GM18511 (cell line): ENCODE data around the gene SRBD1.

Experiments used
- ATAC-seq: cut with Tn5 transposase; IDR thresholded peaks from one replicate; pipeline ENCODE4 v1.9.1; 2021; ENCODE audit warnings: mild to moderate bottlenecking, moderate library complexity; ENCODE audit not compliant: unreplicated experiment

Gene SRBD1

GRCh38 chr2:45596761-45597160, 14.3 kb downstream of the SRBD1 start:
- no peak for ATAC-seq

GRCh38 chr2:45595721-45596435, 15.2 kb downstream of the SRBD1 start:
- no peak for ATAC-seq

- ATAC-seq = no peak
These were observed 20.0 kb downstream of the SRBD1 start for GRCh38 chr2:45591073-45591472.

GRCh38 chr2:45588158-45588829, 22.8 kb downstream of the SRBD1 start:
- ATAC-seq = no peak

DNA sequence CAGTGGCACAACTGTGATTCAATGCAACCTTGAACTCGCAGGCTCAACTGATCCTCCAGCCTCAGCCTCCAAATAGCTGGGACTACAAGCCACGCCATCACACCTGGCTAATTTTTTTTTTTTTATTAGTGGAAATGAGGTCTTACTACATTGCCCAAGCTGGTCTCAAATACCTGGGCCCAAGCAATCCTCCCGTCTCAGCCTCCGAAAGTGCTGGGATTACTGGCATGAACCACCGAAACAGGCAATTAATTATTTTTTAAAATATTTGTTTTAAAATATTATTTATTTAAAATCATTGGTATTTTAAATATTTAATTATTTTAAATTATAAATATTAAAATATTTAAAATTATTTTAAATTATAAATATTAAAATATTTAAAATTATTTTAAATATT, 24.5 kb downstream of the SRBD1 start:
- ATAC-seq = no peak

- ATAC-seq = no peak
These were observed 25.7 kb downstream of the SRBD1 start for GRCh38 chr2:45585267-45585861.

DNA sequence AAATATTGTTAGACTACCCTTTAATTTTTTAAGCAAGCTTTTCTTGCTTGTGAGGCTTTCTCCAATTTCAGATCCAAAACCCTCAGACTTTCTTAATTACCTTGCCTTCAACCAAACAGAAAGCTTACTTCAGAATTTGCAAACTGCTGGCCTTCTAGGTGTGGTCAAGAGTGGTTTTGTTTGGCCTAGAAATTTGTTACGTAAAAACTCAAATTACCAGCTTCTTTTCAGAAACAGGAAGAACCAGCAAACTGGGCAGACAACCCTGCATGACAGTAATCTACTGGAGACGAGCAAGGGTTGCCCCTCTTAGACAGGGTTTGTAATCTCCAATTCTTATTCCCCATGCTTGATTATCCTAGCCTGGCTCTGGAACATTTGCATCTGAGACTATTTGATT, 27.1 kb downstream of the SRBD1 start:
- no peak for ATAC-seq

- no peak for ATAC-seq
These were observed 28.5 kb downstream of the SRBD1 start for GRCh38 chr2:45582522-45582921.

- ATAC-seq = no peak
These were observed 32.8 kb downstream of the SRBD1 start for GRCh38 chr2:45578056-45578843.

- ATAC-seq = no peak
These were observed 33.6 kb downstream of the SRBD1 start for GRCh38 chr2:45577441-45577840.

GRCh38 chr2:45575881-45576280, 35.2 kb downstream of the SRBD1 start:
- ATAC-seq = no peak

GRCh38 chr2:45572979-45573378, 38.1 kb downstream of the SRBD1 start:
- ATAC-seq = no peak

DNA sequence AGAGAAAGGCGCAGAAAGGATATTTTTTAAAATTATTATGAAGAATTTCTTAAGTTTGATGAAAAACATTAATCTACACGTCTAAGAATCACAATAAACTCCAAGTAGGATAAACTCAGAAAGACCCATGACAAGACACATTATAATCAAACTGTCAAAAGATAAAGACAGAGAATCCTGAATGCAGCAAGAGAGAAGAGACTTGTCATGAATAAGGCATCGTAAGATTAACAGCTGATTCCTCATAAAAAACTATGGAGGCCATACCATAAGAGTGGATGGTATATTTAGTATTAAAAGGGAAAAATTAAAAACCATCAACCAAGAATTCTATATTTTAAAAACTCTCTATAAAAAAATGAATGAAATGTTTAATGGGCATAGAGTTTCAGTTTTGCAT, 39.1 kb downstream of the SRBD1 start:
- no peak for ATAC-seq

DNA sequence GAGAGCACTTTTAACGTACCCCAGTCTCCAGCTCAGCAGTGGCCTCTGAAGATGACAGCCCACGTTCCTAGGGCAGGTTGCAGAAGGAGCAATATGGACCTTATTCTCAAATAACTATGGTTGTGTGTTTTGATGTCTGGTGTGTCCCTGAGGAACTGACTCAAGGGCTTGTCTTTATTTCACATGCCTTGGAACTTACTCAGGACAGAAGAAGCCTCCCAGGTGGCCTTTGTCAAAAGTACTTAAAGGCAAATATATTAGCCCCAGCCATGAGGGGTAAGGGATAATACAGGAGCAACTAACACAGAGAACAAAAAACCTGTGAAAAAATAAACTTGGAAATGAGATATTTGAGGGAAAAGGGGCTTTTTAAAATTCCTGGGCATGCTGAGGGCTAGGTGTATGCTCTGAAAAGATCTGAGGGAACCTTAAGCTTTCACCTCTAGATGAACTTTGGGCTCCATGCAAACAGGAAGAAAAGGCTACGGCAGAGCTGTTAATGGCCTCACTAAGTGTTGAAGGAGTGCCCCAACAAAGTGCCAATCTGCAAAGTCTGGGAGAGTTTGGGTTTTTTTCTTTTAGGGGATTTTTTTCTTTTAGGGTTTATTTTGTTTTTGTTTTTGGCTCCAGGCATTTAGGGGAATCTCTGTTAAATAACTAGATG, 40.3 kb downstream of the SRBD1 start:
- no peak for ATAC-seq

GRCh38 chr2:45568935-45569334, 42.1 kb downstream of the SRBD1 start:
- no peak for ATAC-seq

- ATAC-seq = peak; percentile 96
These were observed 42.9 kb downstream of the SRBD1 start for GRCh38 chr2:45567974-45568789.

DNA sequence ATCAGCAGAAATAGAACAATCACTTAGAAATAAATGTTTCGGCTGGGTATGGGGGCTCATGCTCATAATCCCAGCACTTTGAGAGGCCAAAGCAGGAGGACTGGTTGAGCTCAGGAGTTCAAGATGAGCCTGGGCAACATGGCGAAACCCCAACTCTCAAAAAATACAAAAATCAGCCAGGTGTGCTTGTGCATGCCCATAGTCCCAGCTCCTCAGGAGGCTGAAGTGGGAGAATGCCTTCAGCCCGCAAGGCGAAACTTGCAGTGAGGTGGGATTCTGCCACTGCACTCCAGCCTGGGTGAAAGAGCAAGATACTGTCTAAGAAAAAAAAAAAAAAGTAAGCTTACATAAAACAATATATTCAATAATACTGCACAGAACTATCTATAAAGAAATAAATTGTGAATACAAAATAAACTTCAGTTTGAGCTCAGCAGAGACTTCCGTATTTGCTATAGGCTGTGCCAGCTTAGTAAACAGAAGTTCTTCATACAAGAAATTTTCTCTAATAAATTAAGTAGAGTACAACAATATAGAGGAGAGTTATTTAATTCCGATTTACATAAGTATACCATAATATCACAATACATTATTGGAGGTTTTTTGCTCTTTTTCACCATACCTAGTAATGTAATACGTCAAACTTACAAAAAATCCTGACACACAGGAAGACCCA, 43.6 kb downstream of the SRBD1 start:
- ATAC-seq = no peak

DNA sequence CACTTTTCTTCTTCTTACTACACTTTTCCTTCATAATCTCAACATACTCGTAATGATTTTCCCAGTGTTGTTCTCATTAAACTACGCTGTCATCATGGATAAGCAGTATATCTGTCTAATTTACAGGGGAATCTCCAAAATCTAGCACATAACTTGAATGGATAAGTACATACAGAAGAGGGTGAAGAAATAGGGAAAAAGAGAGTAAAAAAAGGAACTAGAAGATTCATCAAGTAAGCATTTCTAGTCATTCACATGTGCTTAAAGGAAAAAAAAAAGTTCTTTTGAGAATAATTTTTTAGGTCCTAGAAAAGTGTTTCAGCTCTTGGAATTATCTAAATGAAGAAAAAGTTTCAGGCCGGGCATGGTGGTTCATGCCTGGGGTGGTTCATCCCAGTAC, 51.6 kb downstream of the SRBD1 start:
- no peak for ATAC-seq

DNA sequence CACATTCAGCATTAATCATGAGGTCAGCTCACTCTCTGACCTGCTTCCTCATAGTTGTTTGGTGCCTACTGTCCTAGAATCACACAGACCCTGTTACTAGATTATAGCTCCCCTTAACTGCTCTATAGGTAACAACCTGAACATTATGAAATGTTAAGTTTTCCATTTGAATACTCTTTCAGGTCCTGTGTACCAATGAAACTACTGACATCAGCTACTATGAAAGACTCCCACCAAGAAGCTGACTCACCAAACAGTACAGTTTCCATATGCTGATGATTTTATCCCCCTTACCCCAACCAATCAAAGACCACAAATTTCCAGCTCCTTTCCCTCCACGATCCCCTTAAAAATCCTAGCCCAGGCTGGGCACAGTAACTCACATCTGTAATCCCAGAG, 56.3 kb downstream of the SRBD1 start:
- ATAC-seq = no peak
